ENCODE data around the gene POR. TPM values are rescaled to one million over a fixed set of nuclear protein-coding genes. Genes with fewer than 3 reads are reported as not detected.
"Not testable (repeated sequence)": the region's sequence is repeated elsewhere in the genome, so short reads cannot be mapped to it uniquely, and the experiment has no call there.

POR gene
- total and polyA plus RNA-seq, 8 donors, result 41.4 to 210 (median 52.1) TPM

- H3K4me3 ChIP-seq, result no peak overlapping the region
- ATAC-seq, result no peak
- H3K27ac ChIP-seq, result no peak overlapping the region
- no peak for DNase-seq
- intact Hi-C loops (cut with DNase I), result loop anchor here in 1 of 2 donors (10.0 kb wide), 1 partner anchor 105 kb away; the partner anchor contains the start of gene TMEM120A
- H3K9me3 ChIP-seq, result no peaks in the 10 kb centered on the region
- no peak for TF ChIP-seq CTCF (IDR thresholded peaks at IDR 0.05)
- no peaks in the 10 kb centered on the region for H3K27me3 ChIP-seq
- peaks cover 0 to 43% of the 10 kb centered on the region in 2 donors for H3K36me3 ChIP-seq
- H3K4me1 ChIP-seq, result peaks cover 11 to 14% of the 10 kb centered on the region in 2 donors
Observed at GRCh38 chr7:75889826-75890225, 25.1 kb upstream of the POR start.

DNA sequence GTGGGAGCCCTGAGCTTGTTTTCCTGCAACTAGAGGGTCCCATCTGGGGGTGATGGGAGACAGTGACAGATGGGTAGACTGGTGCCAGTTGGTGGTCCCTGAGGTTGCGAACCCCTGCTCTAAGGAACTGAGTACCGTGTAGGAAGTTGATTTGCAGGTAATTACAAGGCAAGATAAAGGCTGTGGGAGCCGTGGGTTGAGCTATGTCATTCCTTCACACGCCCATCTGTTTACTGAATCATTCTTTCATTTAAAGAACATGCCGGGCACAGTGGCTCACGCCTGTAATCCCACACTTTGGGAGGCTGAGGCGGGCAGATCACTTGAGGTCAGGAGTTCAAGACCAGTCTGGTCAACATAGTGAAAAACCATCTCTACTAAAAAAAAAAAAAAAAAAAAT lies 23.7 kb upstream of the POR start:
- DNase-seq; intact Hi-C loops (cut with DNase I); H3K9me3 ChIP-seq; ATAC-seq; H3K27me3 ChIP-seq; H3K27ac ChIP-seq; H3K4me3 ChIP-seq: not testable (repeated sequence)
- peaks cover 11 to 14% of the 10 kb centered on the region in 2 donors for H3K4me1 ChIP-seq
- peaks cover 0 to 29% of the 10 kb centered on the region in 2 donors for H3K36me3 ChIP-seq

DNA sequence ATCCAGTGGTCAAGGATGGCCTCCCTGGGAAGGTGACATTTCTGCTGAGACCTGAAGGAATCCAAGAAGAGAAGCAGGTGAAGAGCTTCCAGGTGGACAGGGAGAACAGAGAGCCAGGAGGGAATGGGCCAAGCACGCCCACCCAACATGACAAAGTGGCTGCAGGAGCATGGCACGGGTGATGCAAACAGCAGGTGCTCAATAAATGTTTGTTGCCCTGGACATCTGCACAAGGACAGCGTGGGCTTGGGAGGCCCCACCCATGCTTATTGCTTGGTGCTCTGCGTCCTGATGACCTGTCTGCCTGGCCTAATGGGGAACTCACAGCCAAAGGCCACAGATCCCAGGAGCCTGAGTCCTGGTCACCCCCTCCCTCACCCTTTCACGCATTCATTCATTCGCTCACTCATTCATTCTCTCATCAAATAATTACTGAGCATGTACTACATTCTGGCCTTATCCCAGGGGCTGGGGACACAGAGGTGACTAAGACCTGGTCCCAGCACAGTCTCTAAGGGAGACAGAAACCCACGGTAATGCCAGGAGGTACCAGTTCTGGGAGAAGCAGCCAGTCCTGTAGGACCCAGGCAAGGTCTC lies 23.0 kb upstream of the POR start:
- Histone ChIP-seq H3K4me1 (peaks cover 11 to 14% of the 10 kb centered on the region in 2 donors), H3K36me3 (peaks cover 0 to 22% of the 10 kb centered on the region in 2 donors), H3K4me3 (no peak overlapping the region), H3K27ac (peak overlapping the region; percentile 55 to 88), H3K27me3 (no peaks in the 10 kb centered on the region), H3K9me3 (no peaks in the 10 kb centered on the region)
- ATAC-seq, result no peak
- DNase-seq, result no peak
- TF ChIP-seq CTCF (IDR thresholded peaks at IDR 0.05), result no peak
- intact Hi-C loops (cut with DNase I), result no loop called here

GRCh38 chr7:75892634-75893272 lies 22.2 kb upstream of the POR start:
- intact Hi-C loops (cut with DNase I), result no loop called here
- H3K9me3 ChIP-seq, result no peaks in the 10 kb centered on the region
- H3K4me3 ChIP-seq, result no peak overlapping the region
- ATAC-seq (peak; percentile 84), DNase-seq (peak; percentile 82 to 91 (median 86))
- peaks cover 0 to 14% of the 10 kb centered on the region in 2 donors for H3K36me3 ChIP-seq
- peak overlapping the region; percentile 55 to 88 for H3K27ac ChIP-seq
- no peaks in the 10 kb centered on the region for H3K27me3 ChIP-seq
- TF ChIP-seq CTCF (IDR thresholded peaks at IDR 0.05), result no peak
- H3K4me1 ChIP-seq, result peaks cover 11 to 14% of the 10 kb centered on the region in 2 donors

GRCh38 chr7:75896803-75897327 lies 18.1 kb upstream of the POR start:
- intact Hi-C loops (cut with DNase I), result no loop called here
- no peaks in the 10 kb centered on the region for H3K27me3 ChIP-seq
- TF ChIP-seq CTCF (IDR thresholded peaks at IDR 0.05), result no peak
- no peak overlapping the region for H3K27ac ChIP-seq
- H3K36me3 ChIP-seq, result no peaks in the 10 kb centered on the region
- no peak overlapping the region for H3K4me3 ChIP-seq
- H3K4me1 ChIP-seq, result peaks cover 4 to 11% of the 10 kb centered on the region in 2 donors
- ATAC-seq, result no peak
- H3K9me3 ChIP-seq, result no peaks in the 10 kb centered on the region
- DNase-seq, result peak in 1 of 4 donors; percentile 29

Data from left lung (tissue), 10 donors.